Esophagus muscularis mucosa (tissue), 4 donors: ENCODE measurements around the gene SLN. TPM values are rescaled to one million over a fixed set of nuclear protein-coding genes. Genes with fewer than 3 reads are reported as not detected.

ENCODE experiments used
- DNase-seq: peaks from one replicate; pipeline ENCODE4 v3.0.0-alpha.2; 2017; ENCODE audit errors: extremely low spot score
- H3K27ac ChIP-seq, 4 donors: fragments of 200-600 bp; sonication (generic); replicated peaks in 1 of 4; 1 replicate in 3 of 4; 2 replicates in 1 of 4; pipeline ENCODE4 v1.5.1; 2016 to 2019; ENCODE audit warnings: mild to moderate bottlenecking in 1 of 4
- H3K27me3 ChIP-seq, 4 donors: fragments of 200-600 bp; sonication (generic); one replicate each; pipeline versions ENCODE4 v1.5.1 to v1.6.0; 2016 to 2019
- H3K36me3 ChIP-seq, 4 donors: fragments of 200-600 bp; sonication (generic); one replicate each; pipeline ENCODE4 v1.5.1; 2016 to 2019
- H3K4me1 ChIP-seq, 4 donors: fragments of 200-600 bp; sonication (generic); one replicate each; pipeline ENCODE4 v1.5.1; 2016 to 2019
- H3K4me3 ChIP-seq, 4 donors: fragments of 200-600 bp; sonication (generic); 1 replicate in 2 of 4; 2 replicates in 2 of 4; pipeline ENCODE4 v1.5.1; 2016 to 2019; ENCODE audit warnings: mild to moderate bottlenecking in 4 of 4, moderate library complexity in 1 of 4
- H3K9me3 ChIP-seq, 4 donors: fragments of 200-600 bp; sonication (generic); 1 replicate in 3 of 4; 2 replicates in 1 of 4; pipeline ENCODE4 v1.5.1; 2016 to 2019
- EP300 ChIP-seq: sonication (generic); formaldehyde crosslinking; IDR thresholded peaks from one replicate; pipeline ENCODE4 v1.6.1; 2017; ENCODE audit warnings: antibody characterized with exemption
- POLR2A ChIP-seq: fragments of 450-650 bp; IDR thresholded peaks from one replicate; pipeline ENCODE4 v1.6.1; 2017; ENCODE audit warnings: antibody characterized with exemption, moderate library complexity, mild to moderate bottlenecking, low read depth
- POLR2AphosphoS5 ChIP-seq, 2 donors: sonication (generic); formaldehyde crosslinking; IDR thresholded peaks; one replicate each; pipeline ENCODE4 v1.6.1; 2017; ENCODE audit warnings: antibody characterized with exemption in 2 of 2
- WGBS: methylation state at CpG from one replicate; pipeline ENCODE4 v1.1.5; 2018; 5-methylcytosine and 5-hydroxymethylcytosine counted together
- intact Hi-C: fragments of 100-400 bp; cut with DNase I; formaldehyde crosslinking; loops from one replicate; pipeline ENCODE4 v1.15.1; 2023
- total RNA-seq, 4 donors: library from RNA; depleted of rRNA; stranded (reverse); fragments of >200 nt; gene quantifications; one replicate each; pipeline versions ENCODE4 v1.1.0 to v1.2.1, GENCODE V29; 2016
- TF ChIP-seq, protein P1 (sequence below), 3 experiments: fragments of 200-600 bp in 2 of 3; fragments of 450-650 bp in 1 of 3; sonication (generic) in 2 of 3; IDR thresholded peaks; one replicate each; pipeline ENCODE4 v1.5.1; 2017 to 2019; ENCODE audit warnings: antibody characterized with exemption in 3 of 3, mild to moderate bottlenecking in 2 of 3, moderate library complexity in 1 of 3

Gene SLN
- total RNA-seq, 4 donors from 2014 or later, result 0.65 TPM; not detected in 3

DNA sequence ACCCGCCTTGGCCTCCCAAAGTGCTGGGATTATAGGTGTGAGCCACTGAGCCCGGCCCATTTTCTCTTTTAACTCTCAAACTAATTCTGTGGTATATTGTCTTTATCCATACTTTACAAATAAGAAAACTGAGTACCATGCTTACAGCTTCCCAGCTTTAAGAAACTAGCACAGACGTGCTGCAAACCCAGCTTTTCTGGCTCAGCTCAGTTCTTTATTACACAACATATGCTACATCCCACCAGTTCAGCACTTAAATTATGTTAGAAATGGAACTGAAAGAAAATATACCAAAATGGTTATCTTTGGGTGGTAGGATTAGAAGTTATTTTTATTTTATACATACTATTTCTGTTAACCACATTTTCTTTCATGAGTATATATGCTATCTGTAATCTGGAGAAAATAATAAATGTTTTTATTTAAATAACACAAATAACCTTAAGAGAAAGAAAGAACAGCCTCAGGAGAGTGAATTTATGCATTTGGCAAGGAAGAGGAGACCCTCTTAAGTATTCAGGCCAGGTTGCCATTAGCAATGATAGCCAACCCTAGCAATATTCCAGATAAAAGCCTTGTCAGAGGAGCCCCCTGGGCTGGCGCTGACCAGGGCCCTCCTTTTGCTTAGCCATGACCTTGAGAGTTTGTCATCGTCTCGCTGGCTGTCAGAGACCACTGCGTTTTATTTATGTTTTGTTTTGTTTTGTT lies 33.8 kb downstream of the SLN start:
- no peak overlapping the region for H3K4me3 ChIP-seq
- intact Hi-C loops, result no loop called here
- no peaks in the 10 kb centered on the region for H3K36me3 ChIP-seq
- TF ChIP-seq POLR2AphosphoS5 (IDR thresholded peaks at IDR 0.05) (no peak), EP300 (no peak), POLR2A (no peak)
- TF ChIP-seq, protein P1, sequence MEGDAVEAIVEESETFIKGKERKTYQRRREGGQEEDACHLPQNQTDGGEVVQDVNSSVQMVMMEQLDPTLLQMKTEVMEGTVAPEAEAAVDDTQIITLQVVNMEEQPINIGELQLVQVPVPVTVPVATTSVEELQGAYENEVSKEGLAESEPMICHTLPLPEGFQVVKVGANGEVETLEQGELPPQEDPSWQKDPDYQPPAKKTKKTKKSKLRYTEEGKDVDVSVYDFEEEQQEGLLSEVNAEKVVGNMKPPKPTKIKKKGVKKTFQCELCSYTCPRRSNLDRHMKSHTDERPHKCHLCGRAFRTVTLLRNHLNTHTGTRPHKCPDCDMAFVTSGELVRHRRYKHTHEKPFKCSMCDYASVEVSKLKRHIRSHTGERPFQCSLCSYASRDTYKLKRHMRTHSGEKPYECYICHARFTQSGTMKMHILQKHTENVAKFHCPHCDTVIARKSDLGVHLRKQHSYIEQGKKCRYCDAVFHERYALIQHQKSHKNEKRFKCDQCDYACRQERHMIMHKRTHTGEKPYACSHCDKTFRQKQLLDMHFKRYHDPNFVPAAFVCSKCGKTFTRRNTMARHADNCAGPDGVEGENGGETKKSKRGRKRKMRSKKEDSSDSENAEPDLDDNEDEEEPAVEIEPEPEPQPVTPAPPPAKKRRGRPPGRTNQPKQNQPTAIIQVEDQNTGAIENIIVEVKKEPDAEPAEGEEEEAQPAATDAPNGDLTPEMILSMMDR (IDR thresholded peaks at IDR 0.05), result no peak
- no peak overlapping the region for H3K27ac ChIP-seq
- DNase-seq, result peak; percentile 60
- H3K27me3 ChIP-seq, result no peaks in the 10 kb centered on the region
- no peaks in the 10 kb centered on the region for H3K9me3 ChIP-seq
- 76% methylated on average over 7 of the region's 7 CpGs for WGBS
- H3K4me1 ChIP-seq, result no peaks in the 10 kb centered on the region

DNA sequence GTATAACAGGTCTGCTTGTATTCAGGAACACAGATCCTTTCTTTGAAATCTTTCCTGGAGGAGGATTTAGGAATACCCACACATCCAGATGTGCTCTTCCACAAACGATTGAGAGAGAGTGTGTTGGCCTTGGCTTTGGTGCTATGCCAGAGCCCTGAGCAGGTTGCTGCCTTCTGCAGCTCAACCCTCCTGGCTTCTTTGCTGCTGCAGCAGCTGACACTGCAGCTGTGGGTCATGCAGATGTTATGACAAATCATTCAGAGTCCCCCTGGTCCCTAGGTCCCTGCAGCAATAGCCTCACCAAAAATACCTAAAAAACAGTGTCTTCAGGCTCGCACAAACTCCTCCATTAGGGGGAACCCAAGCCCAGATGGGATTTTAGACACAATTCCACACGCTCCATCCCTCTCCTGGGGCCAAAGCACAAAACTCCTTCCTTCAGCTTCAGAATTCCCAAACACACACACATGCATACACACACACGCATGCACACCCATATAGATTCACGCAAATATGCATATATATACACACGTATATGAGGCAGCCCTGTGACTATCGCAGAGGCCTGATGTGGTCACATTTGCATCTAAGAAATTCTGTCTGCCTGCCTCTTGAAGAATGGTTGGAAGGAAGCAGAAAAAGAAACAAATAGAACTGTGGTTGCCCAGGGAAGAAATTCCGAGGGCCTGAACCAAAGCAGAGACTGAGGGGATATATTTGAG lies 35.4 kb downstream of the SLN start:
- peaks cover 0 to 5% (median 0%) of the 10 kb centered on the region in 4 donors for H3K27me3 ChIP-seq
- H3K4me3 ChIP-seq, result no peak overlapping the region
- H3K27ac ChIP-seq, result no peak overlapping the region
- peak; percentile 81 for DNase-seq
- no peaks in the 10 kb centered on the region for H3K36me3 ChIP-seq
- intact Hi-C loops, result no loop called here
- TF ChIP-seq, protein P1 (IDR thresholded peaks at IDR 0.05), result no peak
- TF ChIP-seq EP300 (no peak), POLR2AphosphoS5 (IDR thresholded peaks at IDR 0.05) (no peak), POLR2A (no peak)
- H3K9me3 ChIP-seq, result no peaks in the 10 kb centered on the region
- 83% methylated on average over 7 of the region's 8 CpGs for WGBS
- H3K4me1 ChIP-seq, result no peaks in the 10 kb centered on the region

DNA sequence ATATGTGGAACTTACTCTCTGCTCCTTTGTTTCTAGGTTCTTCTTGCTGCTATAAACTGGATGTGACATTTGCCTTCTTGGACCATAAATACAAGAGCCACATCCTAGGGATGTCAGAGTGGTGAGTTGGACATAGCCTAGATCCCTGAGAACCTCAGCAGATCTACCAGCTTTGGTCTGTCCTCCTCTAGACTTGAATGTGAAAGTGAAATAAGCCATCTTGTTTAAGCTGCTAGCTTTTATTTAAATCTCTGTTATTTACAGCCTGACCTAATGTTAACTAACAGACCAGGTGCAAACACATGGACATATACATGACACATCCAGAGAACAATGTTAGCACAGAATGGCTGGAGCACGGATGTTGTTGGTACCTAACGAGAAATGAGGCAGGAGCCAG lies 36.0 kb downstream of the SLN start:
- TF ChIP-seq POLR2AphosphoS5 (IDR thresholded peaks at IDR 0.05) (no peak), POLR2A (no peak), EP300 (no peak)
- TF ChIP-seq, protein P1 (IDR thresholded peaks at IDR 0.05), result no peak
- no peaks in the 10 kb centered on the region for H3K4me1 ChIP-seq
- no peaks in the 10 kb centered on the region for H3K36me3 ChIP-seq
- no peak for DNase-seq
- H3K4me3 ChIP-seq, result no peak overlapping the region
- peaks cover 0 to 6% (median 0%) of the 10 kb centered on the region in 4 donors for H3K27me3 ChIP-seq
- H3K27ac ChIP-seq, result no peak overlapping the region
- 89% methylated on average over 2 of the region's 2 CpGs for WGBS
- intact Hi-C loops, result no loop called here
- H3K9me3 ChIP-seq, result no peaks in the 10 kb centered on the region

DNA sequence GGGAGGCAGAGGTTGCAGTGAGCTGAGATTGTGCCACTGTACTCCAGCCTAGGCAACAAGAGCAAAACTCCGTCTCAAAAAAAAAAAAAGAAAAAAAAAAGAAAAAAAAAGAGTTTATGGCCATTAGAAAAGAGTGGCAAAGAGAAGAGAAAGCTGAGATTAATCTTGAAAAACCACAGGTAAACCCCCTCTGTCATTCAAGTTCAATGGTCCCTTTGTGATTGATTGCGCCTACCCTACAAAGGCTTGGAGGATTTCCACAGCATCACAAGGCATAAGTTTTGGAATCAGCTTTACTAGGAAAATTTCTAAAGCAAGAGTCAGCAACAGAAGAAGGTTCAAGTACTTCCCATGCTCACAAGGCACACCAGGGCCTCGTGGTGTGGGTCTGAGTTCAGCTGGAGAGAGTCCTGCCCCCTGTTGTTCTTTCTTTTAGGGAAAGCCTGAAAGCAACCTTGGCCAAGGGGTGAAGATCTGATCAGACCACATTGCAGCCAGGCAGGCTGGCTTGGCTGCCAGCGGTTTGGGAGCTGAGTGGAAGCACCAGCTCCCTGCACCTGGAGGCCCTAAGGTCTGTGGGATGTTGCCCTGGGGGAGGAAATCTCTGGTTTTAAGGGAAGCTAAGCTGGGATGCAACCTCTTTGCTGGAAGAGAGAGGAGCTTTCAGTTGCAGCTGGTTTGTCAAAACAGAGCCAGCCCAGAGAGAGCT lies 41.8 kb downstream of the SLN start:
- H3K36me3 ChIP-seq, result no peaks in the 10 kb centered on the region
- no peak overlapping the region for H3K4me3 ChIP-seq
- intact Hi-C loops, result no loop called here
- H3K9me3 ChIP-seq, result no peaks in the 10 kb centered on the region
- WGBS, result 61% methylated on average over 3 of the region's 4 CpGs
- TF ChIP-seq POLR2AphosphoS5 (IDR thresholded peaks at IDR 0.05) (no peak), EP300 (no peak), POLR2A (no peak)
- TF ChIP-seq, protein P1 (IDR thresholded peaks at IDR 0.05), result no peak
- H3K27ac ChIP-seq, result no peak overlapping the region
- DNase-seq, result peak; percentile 80
- peaks cover 0 to 6% (median 0%) of the 10 kb centered on the region in 4 donors for H3K27me3 ChIP-seq
- no peaks in the 10 kb centered on the region for H3K4me1 ChIP-seq
